Left cardiac atrium (tissue), 4 donors: ENCODE measurements around the gene POU4F1. TPM values are rescaled to one million over a fixed set of nuclear protein-coding genes. Genes with fewer than 3 reads are reported as not detected.
A peak's percentile ranks its signal among the peaks of the same experiment; 100 is the strongest.

Source experiments
- ATAC-seq, 2 donors: fragments of 200-7000 bp; cut with Tn5 transposase; one replicate each; pipeline ENCODE4 v1.9.1; 2020; ENCODE audit warnings: mild to moderate bottlenecking in 2 of 2, moderate library complexity in 2 of 2
- DNase-seq: peaks from one replicate; pipeline ENCODE4 v3.0.0-alpha.2; 2020
- intact Hi-C, 2 donors: fragments of 100-400 bp; cut with DNase I; formaldehyde crosslinking; loops; one replicate each; pipeline versions ENCODE4 v1.14.1 to v1.15.1; 2022 to 2023
- total RNA-seq, 2 donors: library from RNA; stranded (reverse); fragmentation: NEBNext Ultra II Directional; extraction: Animal tissue kit (Norgen Biotek cat#: 25700); gene quantifications; one replicate each; pipeline ENCODE4 v1.2.1, GENCODE V29; 2021
- donor health status: DM: no; HTN: yes; CAD: no.
- donor health status: DM: no; HTN: yes; CAD: no; lungs with severe emphysema.
- donor health status: DM: yes; HTN: yes; CAD: no.
- donor health status: Dilated cardiomyopathy.

The POU4F1 gene
- total RNA-seq, 2 donors from 2014 or later: not detected

GRCh38 chr13:78608252-78608687 lies 4.9 kb upstream of the POU4F1 start:
- peak in 1 of 2 donors; percentile 2 for ATAC-seq
- intact Hi-C loops: no loop called here
- DNase-seq: no peak

DNA sequence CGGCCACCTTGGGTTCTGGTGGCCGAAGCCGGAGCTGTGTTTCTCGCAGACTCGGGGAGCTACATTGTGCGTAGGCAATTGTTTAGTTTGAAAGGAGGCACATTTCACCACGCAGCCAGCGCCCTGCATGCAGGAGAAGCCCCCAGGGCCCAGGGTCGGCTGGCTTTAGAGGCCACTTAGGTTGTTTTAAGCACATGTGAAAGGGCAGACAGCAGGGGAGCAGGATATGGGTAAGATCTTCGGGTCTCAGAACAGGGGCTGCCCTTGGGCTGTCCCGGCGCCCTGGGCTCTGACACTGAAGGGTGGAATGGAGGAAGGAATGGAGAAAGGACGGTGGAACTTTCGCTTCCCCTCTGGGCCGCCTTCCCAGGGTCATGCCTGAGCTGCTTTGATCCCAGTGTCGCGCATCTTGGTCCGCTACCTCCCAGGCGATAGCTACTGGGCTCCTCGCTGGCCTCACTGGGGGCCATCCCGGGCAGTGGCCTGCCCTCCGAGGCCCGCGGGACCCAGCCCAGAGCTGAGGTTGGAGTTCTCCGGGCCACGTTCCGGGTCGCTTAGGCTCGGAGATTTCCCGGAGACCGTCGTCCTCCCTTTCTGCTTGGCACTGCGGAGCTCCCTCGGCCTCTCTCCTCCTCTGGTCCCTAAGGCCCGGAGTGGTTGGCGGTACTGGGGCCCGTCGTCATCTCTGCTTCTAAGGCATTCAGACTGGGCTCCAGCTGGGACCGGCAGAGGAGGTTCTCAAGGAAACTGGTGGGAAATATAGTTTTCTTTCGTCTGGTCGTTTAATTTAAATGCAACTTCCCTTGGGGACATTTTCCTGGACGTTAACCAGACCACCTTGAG lies 4.3 kb upstream of the POU4F1 start:
- ATAC-seq: no peak
- no peak for DNase-seq
- intact Hi-C loops: no loop called here

DNA sequence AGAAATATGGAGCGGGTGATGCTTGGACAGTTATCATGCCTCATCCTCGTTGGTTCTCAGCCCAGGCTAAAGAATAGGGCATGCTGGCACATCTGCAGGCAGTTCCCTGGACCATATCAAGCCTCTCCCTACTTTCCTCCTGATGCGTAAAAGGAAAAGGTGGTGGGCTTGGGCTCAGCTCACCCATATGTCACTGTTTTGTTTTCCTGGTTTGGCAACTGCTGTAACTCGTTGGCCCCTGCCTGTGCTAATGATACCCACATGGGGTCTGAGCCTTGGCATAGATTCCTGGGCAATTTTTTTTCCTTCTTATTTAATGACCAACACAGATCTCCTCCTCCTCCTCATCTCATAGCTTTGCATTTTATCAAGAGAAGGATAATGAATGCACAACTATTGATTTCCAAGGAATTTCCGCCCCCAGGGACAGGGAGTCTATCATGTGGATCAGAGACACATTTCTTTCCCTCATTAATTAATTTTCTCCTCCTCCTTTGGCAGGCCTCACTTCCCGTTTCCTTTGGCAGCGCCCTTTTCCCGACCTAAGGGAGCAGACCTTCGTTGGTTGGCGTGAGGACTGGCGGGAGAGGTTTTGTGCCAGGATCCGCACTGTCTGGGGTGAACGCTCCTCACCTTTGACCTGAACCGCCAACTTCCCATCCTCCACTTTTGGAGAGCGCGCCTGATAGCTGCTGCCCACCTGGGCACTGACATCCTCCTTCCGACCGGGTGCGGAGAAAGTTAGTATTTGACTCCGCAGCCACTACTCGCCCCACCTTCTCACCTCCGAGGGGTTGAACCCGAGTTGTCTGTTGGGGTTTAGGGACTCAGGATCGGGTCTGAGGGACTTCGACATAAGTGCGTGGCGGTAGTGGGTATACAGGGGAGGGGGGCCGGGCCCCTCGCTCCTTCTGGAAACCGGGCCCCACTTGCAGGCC lies 3.4 kb upstream of the POU4F1 start:
- ATAC-seq (no peak), DNase-seq (no peak)
- intact Hi-C loops: no loop called here

- ATAC-seq (no peak), DNase-seq (no peak)
- intact Hi-C loops: no loop called here
These were observed 1.6 kb upstream of the POU4F1 start for GRCh38 chr13:78604782-78605611.

GRCh38 chr13:78602561-78603239 lies 652 bp downstream of the POU4F1 start:
- ATAC-seq (no peak), DNase-seq (no peak)
- intact Hi-C loops: no loop called here

GRCh38 chr13:78601874-78602560 lies 1.3 kb downstream of the POU4F1 start:
- intact Hi-C loops: no loop called here
- DNase-seq: no peak
- ATAC-seq: no peak

GRCh38 chr13:78601124-78601873 lies 2.1 kb downstream of the POU4F1 start:
- DNase-seq (no peak), ATAC-seq (no peak)
- intact Hi-C loops: no loop called here

GRCh38 chr13:78600280-78600883 lies 3.0 kb downstream of the POU4F1 start:
- no peak for DNase-seq
- intact Hi-C loops: no loop called here
- ATAC-seq: no peak

DNA sequence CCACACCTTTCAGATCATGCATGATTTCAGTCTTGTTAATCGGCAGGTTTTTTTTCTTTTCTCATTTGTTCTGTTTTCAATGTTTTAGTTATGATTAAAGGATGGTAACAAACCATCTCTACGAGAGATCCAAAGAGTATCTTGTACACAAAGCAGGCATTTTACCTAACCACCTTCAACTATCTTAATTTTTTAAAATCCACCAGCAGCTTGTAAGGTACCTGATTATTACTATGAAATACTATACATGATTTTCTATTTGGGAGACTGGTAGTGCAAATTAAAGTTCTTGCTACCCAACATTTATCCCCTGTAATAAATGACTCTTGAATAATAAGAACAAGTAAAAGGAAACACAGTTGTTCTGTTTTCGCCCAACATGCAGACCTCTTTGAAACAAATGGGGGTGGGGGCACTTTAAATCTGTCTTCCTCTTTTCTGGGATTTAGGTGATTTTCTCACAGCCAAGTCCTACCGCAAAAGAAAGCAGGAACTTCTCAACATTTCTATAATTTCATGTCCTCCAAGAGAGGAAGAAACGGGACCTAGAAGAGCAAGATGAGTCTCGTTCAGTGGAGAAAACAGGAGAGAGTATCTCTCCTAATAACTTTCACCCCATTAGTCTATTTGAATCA lies 3.6 kb downstream of the POU4F1 start:
- no peak for DNase-seq
- ATAC-seq: no peak
- intact Hi-C loops: no loop called here

GRCh38 chr13:78598966-78599644 lies 4.2 kb downstream of the POU4F1 start:
- intact Hi-C loops: no loop called here
- ATAC-seq: no peak
- DNase-seq: no peak

GRCh38 chr13:78598116-78598781 lies 5.1 kb downstream of the POU4F1 start:
- intact Hi-C loops: no loop called here
- no peak for ATAC-seq

GRCh38 chr13:78597602-78597932 lies 5.8 kb downstream of the POU4F1 start:
- ATAC-seq (no peak), DNase-seq (no peak)
- intact Hi-C loops: no loop called here

More at GRCh38 chr13:78598116-78598781, 5.1 kb downstream of the POU4F1 start:
- no peak for DNase-seq

GRCh38 chr13:78596736-78597601 lies 6.4 kb downstream of the POU4F1 start:
- intact Hi-C loops: no loop called here
- DNase-seq: no peak

DNA sequence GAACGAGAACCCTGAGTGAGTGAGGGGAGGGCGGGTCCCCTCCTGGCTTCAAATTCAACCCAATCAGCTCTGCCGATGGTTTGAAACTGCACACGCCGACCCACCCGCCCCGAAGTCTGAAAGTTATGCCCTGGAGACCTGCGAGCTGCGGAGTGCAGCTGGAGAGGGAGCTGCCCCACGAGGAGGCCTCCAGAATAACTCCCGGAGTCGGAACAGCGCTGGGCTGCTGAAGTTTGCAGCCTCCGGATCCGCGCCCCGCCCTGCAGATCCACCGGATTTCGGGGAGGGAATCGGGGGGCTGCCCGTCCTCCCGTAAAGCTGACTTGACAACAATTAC lies 7.0 kb downstream of the POU4F1 start:
- intact Hi-C loops: no loop called here
- ATAC-seq (no peak), DNase-seq (no peak)

More at GRCh38 chr13:78596736-78597601, 6.4 kb downstream of the POU4F1 start:
- no peak for ATAC-seq
